GM18507 (cell line): ENCODE data around the gene UBE2D3.

ENCODE experiments used
- DNase-seq: peaks from one replicate; pipeline ENCODE4 v3.0.0; 2011; ENCODE audit warnings: low read depth; ENCODE audit not compliant: insufficient read length; ENCODE audit errors: extremely low spot score
- FAIRE-seq: peaks from 2 replicates; lab custom pipeline; 2011; peaks lifted over from hg19 to GRCh38; lab: Jason Lieb, UNC

UBE2D3 gene

DNA sequence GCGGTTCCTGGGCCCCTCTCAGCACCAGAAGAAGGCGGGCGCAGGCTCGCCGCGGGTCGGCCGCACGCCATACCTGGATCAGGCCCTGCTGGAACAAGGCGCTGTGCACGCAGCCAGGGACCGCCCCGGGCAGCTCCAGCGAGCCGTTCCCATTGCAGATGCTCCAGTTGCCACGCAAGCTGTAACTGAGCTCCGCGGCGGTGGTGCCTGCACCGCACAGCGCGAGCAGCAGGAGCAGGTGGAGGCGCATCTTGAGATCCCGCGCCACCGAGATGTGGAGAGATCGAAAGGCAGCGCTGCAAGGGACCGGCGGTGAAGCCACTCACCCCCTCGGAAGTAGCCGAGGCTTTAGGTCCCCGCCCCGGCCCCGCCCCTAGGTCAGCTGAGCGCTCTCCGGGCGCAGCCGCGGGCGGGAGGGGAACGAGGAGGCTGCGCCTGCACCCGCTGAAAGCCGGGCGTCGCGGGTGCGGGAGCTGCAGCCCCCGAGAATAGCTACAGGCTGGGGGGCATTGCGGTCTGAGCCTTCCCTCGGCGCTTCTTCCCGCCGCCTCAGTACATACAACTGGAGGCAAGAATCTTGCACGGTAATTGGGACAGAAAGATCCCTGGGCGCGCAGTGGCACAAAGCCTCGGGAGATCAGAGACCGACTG is 66.6 kb downstream of the UBE2D3 start, which contains the start of gene MANBA:
Gene MANBA (minus strand): TSS at position 324 of the 651 bp plus-strand sequence. CDS start 74 bp downstream, at position 250.
- DNase-seq = peak; percentile 88
- FAIRE-seq = peak; percentile 93

DNA sequence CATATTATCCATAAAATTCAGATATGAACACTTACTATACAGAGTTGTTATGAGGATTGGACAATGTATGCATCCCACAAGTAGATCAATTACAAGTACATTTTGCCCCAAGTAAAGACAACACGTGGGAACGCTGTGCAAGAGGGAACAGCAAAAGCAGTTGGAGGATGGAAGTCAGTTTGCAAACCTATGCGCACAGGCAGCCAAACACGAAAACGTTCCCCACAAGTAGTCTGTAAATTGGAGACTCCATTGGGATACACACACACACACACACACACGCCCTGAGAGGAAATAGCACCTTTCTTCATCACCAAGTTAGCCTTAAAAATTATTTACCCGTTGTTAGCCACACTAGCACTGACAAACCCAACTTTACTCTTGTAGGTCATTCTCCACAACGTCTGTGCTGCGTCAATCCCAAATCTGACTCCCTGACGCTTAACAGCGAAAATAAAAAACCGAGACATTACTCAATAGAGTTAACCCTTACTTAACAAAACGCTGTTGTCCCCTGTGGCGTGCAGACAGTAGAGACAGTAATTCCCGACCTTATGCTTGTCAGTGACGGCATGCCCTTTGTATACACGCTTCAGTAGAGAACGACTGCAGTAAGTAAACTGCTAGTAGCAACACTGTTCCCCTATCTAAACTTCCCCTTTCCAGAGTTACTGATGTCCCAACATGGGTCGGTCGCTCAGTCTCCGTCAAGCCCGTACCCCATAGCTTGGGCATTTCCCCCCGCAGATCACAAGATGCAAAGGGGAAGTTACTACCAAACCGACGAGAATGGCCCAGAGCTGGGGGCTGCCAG is 67.3 kb downstream of the UBE2D3 start:
- FAIRE-seq (peak; percentile 78), DNase-seq (no peak)

DNA sequence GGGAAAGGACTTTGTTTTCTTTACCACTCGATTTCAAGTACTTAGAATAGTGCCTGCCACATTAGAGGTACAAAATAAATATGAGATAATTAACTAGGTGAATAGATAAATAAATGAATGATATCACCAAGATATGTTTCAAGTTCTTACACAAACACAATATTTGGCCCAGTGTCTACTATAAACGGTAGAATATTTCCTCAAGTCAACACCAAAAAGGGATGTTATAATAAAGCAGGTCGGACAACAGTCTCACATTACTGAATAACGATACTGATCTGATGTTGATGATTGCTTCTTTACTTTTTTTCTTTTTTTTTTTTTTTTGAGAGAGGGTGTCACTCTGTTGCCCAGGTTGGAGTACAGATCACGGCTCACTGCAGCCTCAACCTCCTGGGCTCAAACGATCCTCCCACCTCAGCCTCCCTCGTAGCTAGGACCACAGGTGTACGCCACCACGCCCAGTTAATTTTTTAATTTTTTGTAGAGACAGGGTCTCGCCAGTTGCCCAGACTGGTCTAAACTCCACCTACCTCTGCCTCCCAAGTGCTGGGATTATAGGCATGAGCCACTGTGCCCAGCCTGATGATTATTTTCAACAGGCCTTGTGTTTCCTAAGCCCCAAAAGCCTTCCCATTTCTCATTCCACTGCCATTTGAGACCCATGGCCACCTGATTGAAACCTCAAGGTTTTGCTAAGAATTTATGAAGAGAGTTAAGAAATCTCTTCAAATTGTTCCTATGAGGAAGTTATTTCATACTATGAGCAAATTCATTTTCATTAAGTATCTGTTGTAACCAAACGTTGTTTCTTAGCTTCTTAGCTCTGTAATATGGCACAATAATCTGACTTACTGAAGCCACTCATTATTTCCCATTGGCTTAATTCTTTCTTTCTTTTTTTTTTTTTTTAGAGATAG is 68.8 kb downstream of the UBE2D3 start:
- DNase-seq (no peak), FAIRE-seq (no peak)

DNA sequence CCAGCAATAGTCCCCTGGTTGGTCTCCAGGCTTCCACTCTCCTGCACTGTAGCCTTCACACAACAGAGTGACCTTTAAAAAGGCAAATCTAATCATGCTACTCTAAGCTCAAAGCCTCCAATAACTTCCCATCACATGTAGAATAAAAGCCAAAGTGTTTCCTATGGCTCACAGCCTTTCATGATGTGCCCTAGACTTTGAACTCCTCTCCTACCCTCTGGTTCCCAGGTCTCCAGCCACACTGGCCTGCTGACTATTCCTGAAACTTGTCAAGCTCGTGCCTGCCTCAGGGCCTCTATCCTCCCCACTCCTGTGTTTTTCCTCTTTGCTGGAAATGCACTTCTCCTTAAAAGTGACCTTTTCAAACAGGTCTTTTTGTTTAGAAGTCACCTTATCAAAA is 69.7 kb downstream of the UBE2D3 start:
- DNase-seq = no peak
- FAIRE-seq = no peak

DNA sequence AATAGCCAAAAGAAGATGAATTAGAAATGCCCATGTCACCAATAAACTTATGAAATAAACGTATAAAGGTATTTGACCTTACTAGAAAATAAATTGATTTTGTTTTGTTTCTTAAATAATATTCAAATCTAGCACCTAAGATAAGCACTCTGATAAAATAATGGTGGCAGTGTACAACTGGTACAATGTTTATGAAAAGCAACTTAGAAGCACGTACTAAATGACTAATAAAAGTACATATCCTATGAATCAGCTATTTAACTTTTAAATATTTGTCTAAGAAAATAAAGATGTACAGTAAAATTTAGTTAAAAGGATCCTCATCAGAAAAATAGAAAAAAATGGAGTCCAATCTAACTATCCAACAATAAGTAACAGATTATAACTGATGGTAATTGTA is 73.3 kb downstream of the UBE2D3 start:
- no peak for FAIRE-seq
- no peak for DNase-seq

DNA sequence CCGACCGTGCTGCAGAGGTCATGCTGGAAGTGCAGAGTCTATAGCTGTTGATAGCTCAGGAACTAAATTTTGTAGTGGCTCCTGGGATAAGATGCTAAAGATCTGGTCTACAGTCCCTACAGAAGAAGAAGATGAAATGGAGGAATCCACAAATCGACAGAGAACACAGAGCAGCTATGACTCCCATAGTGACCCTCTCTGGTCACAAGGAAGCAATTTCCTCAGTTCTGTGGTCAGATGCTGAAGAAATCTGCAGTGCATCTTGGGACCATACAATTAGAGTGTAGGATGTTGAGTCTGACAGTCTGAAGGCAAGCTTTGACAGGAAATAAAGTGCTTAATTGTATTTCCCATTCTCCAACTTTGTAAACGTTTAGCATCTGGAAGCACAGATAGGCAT is 75.4 kb downstream of the UBE2D3 start:
- DNase-seq (no peak), FAIRE-seq (no peak)
